Measurements from ENCODE around the gene MOXD1. TPM values are rescaled to one million over a fixed set of nuclear protein-coding genes. Genes with fewer than 3 reads are reported as not detected.

The MOXD1 gene
- total RNA-seq, 1 donor: 78.8 TPM

DNA sequence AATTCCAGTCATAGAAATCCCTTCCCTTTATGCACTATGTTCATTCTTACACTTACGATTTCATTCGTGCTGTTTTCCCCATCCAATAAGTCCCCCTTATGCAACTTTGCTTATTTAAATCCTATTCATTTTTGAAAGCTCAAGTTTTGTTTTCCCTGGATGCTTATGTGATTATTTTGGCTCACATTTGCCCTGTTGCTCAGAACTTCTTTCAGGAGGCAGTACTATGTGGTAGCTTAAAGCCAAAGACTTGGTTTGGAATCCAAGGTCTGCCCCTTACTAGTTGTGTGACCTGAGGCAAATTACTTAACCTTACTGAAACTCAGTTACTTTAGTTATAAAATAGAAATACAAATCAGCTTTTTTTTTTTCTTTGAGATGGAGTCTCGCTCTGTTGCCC lies 59.6 kb downstream of the MOXD1 start:
- no peak for TF ChIP-seq CTCF (IDR thresholded peaks at IDR 0.05; ENCODE audit: insufficient read depth, low read length)
- no peak overlapping the region for H3K4me3 ChIP-seq (ENCODE audit: low read depth, low read length)
- peak; percentile 86 for DNase-seq (ENCODE audit: low read depth)

DNA sequence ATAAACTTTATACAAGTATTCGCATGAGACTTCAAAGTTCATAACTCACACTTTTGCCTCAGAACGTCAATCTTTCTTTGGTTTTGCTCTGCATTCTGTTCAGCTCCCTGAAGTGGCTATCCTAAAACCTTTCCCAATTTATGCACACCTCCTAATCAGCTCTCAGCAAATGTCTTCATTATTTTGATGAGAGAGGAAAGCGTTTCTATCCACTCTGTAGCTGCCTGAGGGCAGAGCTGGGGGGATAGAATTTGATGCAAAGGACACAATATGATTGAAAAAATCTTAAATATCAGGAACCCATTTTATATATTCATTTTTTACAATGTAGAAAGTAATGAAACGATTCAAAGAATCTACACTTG lies 66.8 kb downstream of the MOXD1 start:
- H3K4me3 ChIP-seq (ENCODE audit: low read depth, low read length): no peak overlapping the region
- TF ChIP-seq CTCF (IDR thresholded peaks at IDR 0.05; ENCODE audit: insufficient read depth, low read length): no peak
- no peak for DNase-seq (ENCODE audit: low read depth)

DNA sequence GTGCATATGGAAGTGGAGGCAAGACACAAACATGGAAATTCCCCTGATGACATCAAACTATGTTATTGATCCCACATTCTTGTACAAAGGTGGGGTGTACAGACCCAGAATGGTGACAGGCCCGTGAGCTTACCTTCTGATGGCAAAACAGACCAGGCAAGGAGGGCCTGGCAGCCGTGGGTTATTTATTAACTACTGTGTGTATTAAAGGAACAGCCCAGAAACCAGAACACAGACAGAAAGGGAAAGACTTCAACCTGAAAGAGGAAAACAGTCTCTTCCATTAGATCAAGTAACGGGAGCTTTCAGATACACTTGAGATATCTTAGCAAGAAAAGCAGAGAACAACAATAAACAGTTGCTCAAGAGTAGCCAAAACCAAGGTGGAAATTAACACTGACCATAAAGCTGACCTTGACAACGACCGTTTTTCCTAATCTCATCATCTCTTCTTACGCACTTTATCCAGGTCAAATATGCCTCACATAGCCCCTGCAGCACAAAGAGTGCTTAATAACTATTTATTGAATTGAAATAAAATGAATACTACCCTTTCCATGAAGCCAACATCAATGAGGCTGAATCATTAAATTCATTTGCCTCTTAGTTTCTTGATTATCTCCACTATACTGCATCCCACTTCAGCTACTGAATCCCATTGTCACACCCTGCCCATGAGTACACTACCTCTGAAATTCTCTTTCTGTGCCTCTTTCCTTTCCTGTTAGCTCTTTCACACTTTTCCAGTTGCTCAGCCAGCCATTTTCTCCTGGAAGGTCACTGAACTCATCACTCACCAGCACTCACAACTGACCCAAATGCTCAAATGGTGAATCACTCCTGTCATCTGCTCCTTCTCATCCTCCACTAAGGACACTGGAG lies 67.4 kb downstream of the MOXD1 start:
- H3K4me3 ChIP-seq (ENCODE audit: low read depth, low read length): no peak overlapping the region
- no peak for TF ChIP-seq CTCF (IDR thresholded peaks at IDR 0.05; ENCODE audit: insufficient read depth, low read length)
- DNase-seq (ENCODE audit: low read depth): peak; percentile 86

DNA sequence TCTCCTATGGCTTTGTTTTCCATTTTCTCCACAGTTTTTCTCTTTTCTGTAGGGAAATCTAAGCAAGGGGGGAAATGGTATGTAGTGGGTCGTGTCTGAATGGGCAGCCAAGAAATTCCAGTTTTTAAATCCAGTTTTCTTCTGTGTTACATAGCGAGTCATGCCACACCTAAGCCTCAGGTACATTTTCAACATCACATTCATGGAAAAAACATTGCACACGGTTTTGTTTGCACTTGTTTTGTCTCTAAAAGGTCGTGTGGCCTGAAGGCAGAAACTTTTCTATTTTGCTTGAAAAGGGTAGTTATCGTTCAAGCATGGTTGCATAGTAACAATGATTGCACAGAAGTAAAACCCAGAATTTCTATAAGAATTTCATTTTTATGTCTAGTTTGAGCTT lies 70.5 kb downstream of the MOXD1 start:
- no peak for TF ChIP-seq CTCF (IDR thresholded peaks at IDR 0.05; ENCODE audit: insufficient read depth, low read length)
- DNase-seq (ENCODE audit: low read depth): no peak
- H3K4me3 ChIP-seq (ENCODE audit: low read depth, low read length): no peak overlapping the region

DNA sequence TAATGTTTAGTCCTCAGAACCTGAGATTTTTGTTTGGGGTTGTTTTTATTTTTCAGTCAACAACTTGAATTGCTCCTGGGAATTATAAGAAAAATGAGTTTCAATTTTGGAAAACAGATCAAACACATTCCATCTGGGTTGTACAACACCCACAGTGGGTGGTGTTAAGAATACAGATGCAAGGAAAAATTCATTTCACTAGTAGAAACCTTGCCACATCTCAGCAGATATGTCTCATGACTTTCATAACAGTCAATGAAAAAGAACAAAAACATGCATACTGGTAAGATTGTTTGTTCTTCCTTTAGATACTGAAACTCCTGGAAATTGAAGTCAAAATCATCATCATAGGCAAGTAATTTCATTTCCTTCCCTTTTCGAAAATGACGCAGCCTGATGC lies 78.9 kb downstream of the MOXD1 start:
- no peak for TF ChIP-seq CTCF (IDR thresholded peaks at IDR 0.05; ENCODE audit: insufficient read depth, low read length)
- DNase-seq (ENCODE audit: low read depth): peak; percentile 69
- H3K4me3 ChIP-seq (ENCODE audit: low read depth, low read length): no peak overlapping the region

GRCh38 chr6:132320007-132320406 lies 81.3 kb downstream of the MOXD1 start:
- DNase-seq (ENCODE audit: low read depth): peak; percentile 81
- no peak overlapping the region for H3K4me3 ChIP-seq (ENCODE audit: low read depth, low read length)
- TF ChIP-seq CTCF (IDR thresholded peaks at IDR 0.05; ENCODE audit: insufficient read depth, low read length): no peak

DNA sequence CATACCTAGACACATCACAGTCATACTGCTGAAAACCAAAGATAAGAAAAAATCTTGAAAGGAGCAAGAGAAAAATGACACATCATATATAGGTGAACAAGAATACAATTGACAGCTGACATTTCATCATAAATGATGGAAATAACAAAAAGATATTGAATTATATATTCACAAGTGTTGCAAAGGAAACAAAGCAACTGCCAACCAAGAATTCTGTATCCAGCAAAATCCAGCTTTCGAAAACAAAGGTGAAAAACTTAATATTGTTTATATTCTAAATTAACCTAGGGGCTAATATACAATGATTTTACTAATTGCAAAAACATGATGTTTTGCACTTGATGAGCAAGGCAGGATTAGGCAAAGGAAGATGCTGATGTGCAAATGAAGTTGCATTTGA lies 84.3 kb downstream of the MOXD1 start:
- TF ChIP-seq CTCF (IDR thresholded peaks at IDR 0.05; ENCODE audit: insufficient read depth, low read length): no peak
- no peak overlapping the region for H3K4me3 ChIP-seq (ENCODE audit: low read depth, low read length)
- no peak for DNase-seq (ENCODE audit: low read depth)

Measured in fibroblast of the aortic adventitia (primary cell).